ENCODE results near the gene STARD8. TPM values are rescaled to one million over a fixed set of nuclear protein-coding genes. Genes with fewer than 3 reads are reported as not detected.

The STARD8 gene
- total RNA-seq, 3 donors from 2014 or later: 1.2 to 5.5 (median 4.5) TPM

GRCh38 chrX:68705986-68706385 lies 58.5 kb downstream of the STARD8 start:
- no peak for TF ChIP-seq CTCF (IDR thresholded peaks at IDR 0.05)
- intact Hi-C loops (cut with DNase I, micrococcal nuclease): no loop called here
- no peaks in the 10 kb centered on the region for H3K4me1 ChIP-seq (ENCODE audit: low read depth)
- H3K4me3 ChIP-seq: no peak overlapping the region
- H3K36me3 ChIP-seq (ENCODE audit: low read depth): no peaks in the 10 kb centered on the region
- no peak for ATAC-seq
- no peak for DNase-seq
- no peaks in the 10 kb centered on the region for H3K9me3 ChIP-seq

GRCh38 chrX:68708503-68709290 lies 61.2 kb downstream of the STARD8 start:
- Histone ChIP-seq H3K4me3 (no peak overlapping the region), H3K36me3 (ENCODE audit: low read depth) (no peaks in the 10 kb centered on the region), H3K4me1 (ENCODE audit: low read depth) (no peaks in the 10 kb centered on the region), H3K9me3 (no peaks in the 10 kb centered on the region)
- DNase-seq: no peak
- intact Hi-C loops (cut with DNase I, micrococcal nuclease): no loop called here
- TF ChIP-seq CTCF (IDR thresholded peaks at IDR 0.05): no peak
- no peak for ATAC-seq

- intact Hi-C loops (cut with DNase I, micrococcal nuclease): no loop called here
- no peaks in the 10 kb centered on the region for H3K9me3 ChIP-seq
- no peaks in the 10 kb centered on the region for H3K4me1 ChIP-seq (ENCODE audit: low read depth)
- H3K36me3 ChIP-seq (ENCODE audit: low read depth): no peaks in the 10 kb centered on the region
- no peak overlapping the region for H3K4me3 ChIP-seq
- ATAC-seq (peak; percentile 69), DNase-seq (peak in 1 of 3 donors; percentile 21)
- no peak for TF ChIP-seq CTCF (IDR thresholded peaks at IDR 0.05)
Measured at GRCh38 chrX:68710870-68711576, 63.6 kb downstream of the STARD8 start.

GRCh38 chrX:68711845-68712244 lies 64.4 kb downstream of the STARD8 start:
- H3K9me3 ChIP-seq: no peaks in the 10 kb centered on the region
- DNase-seq (no peak), ATAC-seq (no peak)
- H3K4me1 ChIP-seq (ENCODE audit: low read depth): no peaks in the 10 kb centered on the region
- no peak for TF ChIP-seq CTCF (IDR thresholded peaks at IDR 0.05)
- H3K36me3 ChIP-seq (ENCODE audit: low read depth): no peaks in the 10 kb centered on the region
- intact Hi-C loops (cut with DNase I, micrococcal nuclease): no loop called here
- no peak overlapping the region for H3K4me3 ChIP-seq

- no peaks in the 10 kb centered on the region for H3K9me3 ChIP-seq
- H3K4me1 ChIP-seq (ENCODE audit: low read depth): no peaks in the 10 kb centered on the region
- no peak for TF ChIP-seq CTCF (IDR thresholded peaks at IDR 0.05)
Measured at GRCh38 chrX:68714856-68715255, 67.4 kb downstream of the STARD8 start.

More at GRCh38 chrX:68714856-68715255, 67.4 kb downstream of the STARD8 start:
- intact Hi-C loops (cut with DNase I, micrococcal nuclease): no loop called here
- DNase-seq (no peak), ATAC-seq (no peak)
- H3K4me3 ChIP-seq: no peak overlapping the region
- no peaks in the 10 kb centered on the region for H3K36me3 ChIP-seq (ENCODE audit: low read depth)
